HepG2 (cell line): Measurements from ENCODE around the gene GPR89A. TPM values are rescaled to one million over a fixed set of nuclear protein-coding genes. Genes with fewer than 3 reads are reported as not detected.
"Not testable (repeated sequence)": the region's sequence is repeated elsewhere in the genome, so short reads cannot be mapped to it uniquely, and the experiment has no call there.

Experiments used
- ATAC-seq: fragments of 200-7000 bp; cut with Tn5 transposase; 3 replicates; pipeline ENCODE4 v1.9.1; 2020; ENCODE audit warnings: mild to moderate bottlenecking, moderate library complexity
- BruUV-seq: library from RNA; stranded (reverse); fragments of 400-500 nt; replicated peaks from 2 replicates; lab custom pipeline; 2021; lab: Mats Ljungman, UMichigan
- CTCF ChIA-PET: fragments of 300-600 bp; formaldehyde crosslinking; extraction: SDS; loops from one replicate; lab custom pipeline; 2021; ENCODE audit warnings: low total read pairs, inconsistent platforms, low intra/inter-chr PET ratio; lab: Yijun Ruan, JAX
- POLR2A ChIA-PET: fragments of 350-600 bp; sonication (Branson Sonifier 250); formaldehyde crosslinking; loops from one replicate; lab custom pipeline; 2020; ENCODE audit warnings: antibody characterized with exemption, inconsistent platforms; lab: Yijun Ruan, JAX
- DNase-seq: peaks from one replicate; pipeline ENCODE4 v3.0.0-alpha.2; 2015; ENCODE audit warnings: low spot score
- FAIRE-seq: peaks from 3 replicates; lab custom pipeline; 2011; peaks lifted over from hg19 to GRCh38; lab: Jason Lieb, UNC
- H2AFZ ChIP-seq: one replicate; pipeline ENCODE4 v1.6.1; 2011; ENCODE audit warnings: low read length, inconsistent platforms
- H3K27ac ChIP-seq: fragments of 300-600 bp; 3 replicates; pipeline ENCODE4 v1.8.0; 2011; ENCODE audit warnings: mixed run types, mild to moderate bottlenecking, mixed read lengths, low read length, inconsistent platforms; ENCODE audit not compliant: insufficient read depth; ENCODE audit errors: extremely low read length
- H3K27me3 ChIP-seq, 2 experiments: fragments of 200-600 bp in 1 of 2; 2 replicates in 1 of 2; 3 replicates in 1 of 2; pipeline versions ENCODE4 v1.6.0 to v1.8.0; 2011; ENCODE audit warnings: low read length in 2 of 2, mild to moderate bottlenecking in 2 of 2, moderate library complexity in 2 of 2, inconsistent platforms in 1 of 2; ENCODE audit not compliant: insufficient read depth in 2 of 2, control insufficient read depth in 1 of 2
- H3K36me3 ChIP-seq, 2 experiments: fragments of 200-600 bp in 1 of 2; replicated peaks in 1 of 2; 2 replicates in 1 of 2; 3 replicates in 1 of 2; pipeline versions ENCODE4 v1.5.1 to v1.8.0; 2011; ENCODE audit warnings: low read length in 2 of 2, inconsistent platforms in 1 of 2; ENCODE audit not compliant: insufficient read depth in 2 of 2, control insufficient read depth in 1 of 2
- H3K4me1 ChIP-seq: 2 replicates; pipeline ENCODE4 v1.5.1; 2012; ENCODE audit warnings: low read length, inconsistent platforms; ENCODE audit not compliant: insufficient read depth
- H3K4me2 ChIP-seq: 2 replicates; pipeline ENCODE4 v1.6.0; 2011; ENCODE audit warnings: low read depth, low read length, inconsistent platforms
- H3K4me3 ChIP-seq, 3 experiments: fragments of 200-600 bp in 1 of 3; sonication (generic), shearing (Covaris generic) in 1 of 3; replicated peaks in 1 of 3; 2 replicates each; pipeline ENCODE4 v1.5.1; 2011 to 2016; ENCODE audit warnings: low read length in 3 of 3, inconsistent platforms in 2 of 3, low read depth in 2 of 3, mild to moderate bottlenecking in 2 of 3, control low read depth in 1 of 3, mixed read lengths in 1 of 3; ENCODE audit not compliant: insufficient read depth in 1 of 3
- H3K79me2 ChIP-seq: one replicate; pipeline ENCODE4 v1.6.1; 2011; ENCODE audit warnings: low read length, inconsistent platforms; ENCODE audit not compliant: insufficient read depth
- H3K9ac ChIP-seq: 2 replicates; pipeline ENCODE4 v1.6.0; 2011; ENCODE audit warnings: mild to moderate bottlenecking, low read depth, low read length, inconsistent platforms; ENCODE audit not compliant: insufficient read depth
- H3K9me3 ChIP-seq: 2 replicates; pipeline ENCODE4 v1.5.1; 2012; ENCODE audit warnings: mild to moderate bottlenecking, low read length
- H4K20me1 ChIP-seq: 2 replicates; pipeline ENCODE4 v1.6.0; 2011; ENCODE audit warnings: inconsistent platforms, mild to moderate bottlenecking, low read length, moderate library complexity; ENCODE audit not compliant: insufficient read depth
- WGBS: methylation state at CpG from one replicate; pipeline ENCODE4 v1.1.6; 2017; ENCODE audit warnings: low lambda C conversion rate; 5-methylcytosine and 5-hydroxymethylcytosine counted together
- in situ Hi-C: cut with HindIII; loops from 2 replicates; pipeline ENCODE4 v1.10.0; 2017; ENCODE audit warnings: low pct_unique_long_range_greater_than_20kb; ENCODE audit not compliant: extremely low pct_ligation_motif_present
- intact Hi-C: fragments of 100-400 bp; cut with micrococcal nuclease; formaldehyde crosslinking; loops from one replicate; pipeline ENCODE4 v1.10.0; 2022; ENCODE audit not compliant: unreplicated experiment
- polyA plus RNA-seq, 8 experiments: library from polyadenylated mRNA; depleted of rRNA in 3 of 8; stranded (reverse) in 7 of 8; unstranded in 1 of 8; fragments of >200 nt; fragmentation: Illumina TruSeq in 4 of 8; extraction: Trizol in 4 of 8; gene quantifications; 2 replicates each; pipeline versions ENCODE4 v1.2.1 to v1.2.3, GENCODE V29; 2011 to 2016; ENCODE audit warnings: low read depth in 4 of 8, missing spikeins in 1 of 8, mixed read lengths in 1 of 8; ENCODE audit not compliant: insufficient read depth in 1 of 8
- total RNA-seq, 5 experiments: library from RNA; depleted of rRNA; stranded (reverse); fragments of >200 nt; fragmentation: Illumina TruSeq; extraction: Trizol; gene quantifications; 2 replicates each; pipeline ENCODE4 v1.2.3, GENCODE V29; 2016; ENCODE audit warnings: low read depth in 1 of 5

Gene GPR89A
- total and polyA plus RNA-seq, 2 of the 13 experiments (the other 11 are each of a cell fraction or from before 2014, with no cell fraction given) = 23.4 to 32.6 TPM

- H3K27ac ChIP-seq, FAIRE-seq, DNase-seq, ATAC-seq, H3K9ac ChIP-seq, CTCF ChIA-PET, H3K9me3 ChIP-seq, H3K4me2 ChIP-seq, H3K27me3 ChIP-seq, in situ Hi-C loops, H3K36me3 ChIP-seq, H2AFZ ChIP-seq, H3K4me3 ChIP-seq, H4K20me1 ChIP-seq, BruUV-seq, intact Hi-C loops, POLR2A ChIA-PET: not testable (repeated sequence)
- H3K79me2 ChIP-seq = peaks cover 12% of the 10 kb centered on the region
- WGBS = 94% methylated on average over 4 of the region's 5 CpGs
- peaks cover 16% of the 10 kb centered on the region for H3K4me1 ChIP-seq
Observed at GRCh38 chr1:145606840-145607239, 948 bp upstream of the GPR89A start.

DNA sequence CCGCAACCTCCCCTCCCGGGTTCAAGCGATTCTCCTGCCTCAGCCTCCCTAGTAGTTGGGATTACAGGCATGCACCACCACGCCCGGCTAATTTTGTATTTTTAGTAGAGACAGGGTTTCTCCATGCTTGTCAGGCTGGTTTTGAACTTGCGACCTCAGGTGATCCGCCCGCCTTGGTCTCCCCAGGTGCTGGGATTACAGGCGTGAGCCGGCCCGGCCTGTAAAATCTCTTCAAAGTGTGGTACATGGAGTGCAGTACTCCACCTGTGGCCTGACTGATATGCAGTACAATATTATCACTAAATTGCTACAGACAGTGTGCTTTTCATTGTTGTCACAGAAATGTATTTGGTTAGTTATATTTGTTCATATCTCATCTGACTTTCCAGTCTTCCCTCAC is 499 bp upstream of the GPR89A start:
- H3K4me1 ChIP-seq = peaks cover 16% of the 10 kb centered on the region
- in situ Hi-C loops, H3K36me3 ChIP-seq, ATAC-seq, H2AFZ ChIP-seq, H3K9me3 ChIP-seq, intact Hi-C loops, H3K4me2 ChIP-seq, H3K27ac ChIP-seq, H3K27me3 ChIP-seq, H3K4me3 ChIP-seq, FAIRE-seq, H4K20me1 ChIP-seq, H3K9ac ChIP-seq, DNase-seq, CTCF ChIA-PET, POLR2A ChIA-PET: not testable (repeated sequence)
- TSS peak; percentile 70 for BruUV-seq
- peaks cover 12% of the 10 kb centered on the region for H3K79me2 ChIP-seq
- 100% methylated on average over 9 of the region's 11 CpGs for WGBS

DNA sequence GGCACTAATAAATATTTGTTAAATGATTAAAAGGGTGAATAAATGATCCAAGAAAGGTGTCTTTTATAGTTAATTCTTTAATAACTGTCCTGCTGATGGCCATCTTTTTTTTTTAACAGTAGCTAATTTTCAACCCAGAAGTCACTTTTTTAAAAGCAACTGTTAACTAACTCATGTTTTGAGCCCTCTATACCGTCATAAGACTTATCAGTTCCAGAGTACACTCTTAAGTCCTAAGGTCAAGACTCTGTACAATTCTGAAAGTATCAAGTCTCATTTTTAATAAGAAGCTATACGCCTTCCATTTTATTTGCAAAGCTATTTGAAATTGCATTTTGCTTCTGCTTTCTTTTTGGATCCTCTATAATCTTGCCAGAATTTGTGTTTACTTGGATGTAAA is 3.0 kb downstream of the GPR89A start:
- ATAC-seq, BruUV-seq: not testable (repeated sequence)

GRCh38 chr1:145620073-145620472 is 12.3 kb downstream of the GPR89A start:
- H2AFZ ChIP-seq, POLR2A ChIA-PET, BruUV-seq, H3K36me3 ChIP-seq, H4K20me1 ChIP-seq, ATAC-seq, H3K4me1 ChIP-seq, CTCF ChIA-PET, H3K27me3 ChIP-seq, H3K4me2 ChIP-seq, in situ Hi-C loops, intact Hi-C loops, H3K9ac ChIP-seq, H3K4me3 ChIP-seq, FAIRE-seq, H3K27ac ChIP-seq, H3K79me2 ChIP-seq, H3K9me3 ChIP-seq, DNase-seq: not testable (repeated sequence)
- WGBS = 63% methylated on average over 1 of the region's 1 CpG

More for the DNA sequence above, 3.0 kb downstream of the GPR89A start:
- 84% methylated on average over 2 of the region's 2 CpGs for WGBS
- H3K79me2 ChIP-seq = peaks cover 12% of the 10 kb centered on the region
- H3K9me3 ChIP-seq, H3K27ac ChIP-seq, H2AFZ ChIP-seq, H3K9ac ChIP-seq, H3K4me3 ChIP-seq, intact Hi-C loops, POLR2A ChIA-PET, H4K20me1 ChIP-seq, DNase-seq, H3K36me3 ChIP-seq, H3K27me3 ChIP-seq, in situ Hi-C loops, CTCF ChIA-PET, H3K4me2 ChIP-seq, FAIRE-seq: not testable (repeated sequence)
- peaks cover 16% of the 10 kb centered on the region for H3K4me1 ChIP-seq
